Endodermal cell (in vitro differentiated cells): ENCODE results near the gene CFAP65. TPM values are rescaled to one million over a fixed set of nuclear protein-coding genes. Genes with fewer than 3 reads are reported as not detected.

Source experiments
- DNase-seq: peaks from one replicate; pipeline ENCODE4 v3.0.0-alpha.2; 2017
- H3K27ac ChIP-seq: 2 replicates; pipeline ENCODE4 v1.5.1; 2013; ENCODE audit warnings: mild to moderate bottlenecking, low read depth, low read length, moderate library complexity
- H3K27me3 ChIP-seq: 2 replicates; pipeline ENCODE4 v1.6.1; 2013; ENCODE audit warnings: mild to moderate bottlenecking, low read length, moderate library complexity; ENCODE audit not compliant: insufficient read depth, control insufficient read depth, poor library complexity, severe bottlenecking
- H3K36me3 ChIP-seq: 2 replicates; pipeline ENCODE4 v1.7.0; 2013; ENCODE audit warnings: mild to moderate bottlenecking, low read length, moderate library complexity; ENCODE audit not compliant: control insufficient read depth, insufficient read depth
- H3K4me1 ChIP-seq: one replicate; pipeline ENCODE4 v1.7.0; 2013; ENCODE audit warnings: low read length; ENCODE audit not compliant: control insufficient read depth, insufficient read depth
- H3K4me3 ChIP-seq: 2 replicates; pipeline ENCODE4 v1.5.1; 2013; ENCODE audit warnings: mild to moderate bottlenecking, low read length, moderate library complexity
- H3K9ac ChIP-seq: 2 replicates; pipeline ENCODE4 v1.6.1; 2013; ENCODE audit warnings: mild to moderate bottlenecking, low read length, moderate library complexity; ENCODE audit not compliant: poor library complexity, severe bottlenecking; ENCODE audit errors: extremely low read depth
- H3K9me3 ChIP-seq: 2 replicates; pipeline ENCODE4 v1.6.1; 2013; ENCODE audit warnings: mild to moderate bottlenecking, low read length, moderate library complexity; ENCODE audit not compliant: control insufficient read depth
- H3K27ac Mint-ChIP-seq: 2 replicates; pipeline ENCODE4 v1.8.0; 2020; ENCODE audit warnings: mixed read lengths
- H3K27me3 Mint-ChIP-seq: 2 replicates; pipeline ENCODE4 v1.8.0; 2021; ENCODE audit warnings: mild to moderate bottlenecking, mixed read lengths; ENCODE audit not compliant: insufficient read depth
- H3K36me3 Mint-ChIP-seq: 2 replicates; pipeline ENCODE4 v1.8.0; 2020; ENCODE audit warnings: low read depth, mixed read lengths
- H3K4me1 Mint-ChIP-seq: 2 replicates; pipeline ENCODE4 v1.8.0; 2020; ENCODE audit warnings: mixed read lengths
- H3K4me3 Mint-ChIP-seq: 2 replicates; pipeline ENCODE4 v1.8.0; 2020; ENCODE audit warnings: mild to moderate bottlenecking, moderate library complexity, mixed read lengths
- H3K9me3 Mint-ChIP-seq: 2 replicates; pipeline ENCODE4 v1.8.0; 2020; ENCODE audit warnings: mild to moderate bottlenecking, mixed read lengths
- WGBS, 2 experiments: methylation state at CpG; one replicate each; pipeline versions ENCODE4 v1.1.5 to v1.1.7; 2013; ENCODE audit warnings: missing lambda C conversion rate in 2 of 2, mixed read lengths in 1 of 2; ENCODE audit not compliant: insufficient coverage in 1 of 2, insufficient read length in 1 of 2; 5-methylcytosine and 5-hydroxymethylcytosine counted together
- total RNA-seq, 2 donors: library from RNA; stranded (reverse); fragmentation: NEBNext Ultra II Directional in 1 of 2; extraction: Animal tissue kit (Norgen Biotek cat#: 25700) in 1 of 2; gene quantifications; 2 replicates in 1 of 2; 3 replicates in 1 of 2; pipeline ENCODE4 v1.2.1, GENCODE V29; 2021
- TF ChIP-seq, protein P1 (sequence below): fragments of 200-600 bp; sonication (generic); conservative IDR thresholded peaks from 2 replicates; pipeline ENCODE4 v1.5.0; 2021; ENCODE audit warnings: antibody characterized with exemption, mild to moderate bottlenecking

The CFAP65 gene
- total RNA-seq, 2 donors from 2014 or later: 0.84 to 1.5 TPM

DNA sequence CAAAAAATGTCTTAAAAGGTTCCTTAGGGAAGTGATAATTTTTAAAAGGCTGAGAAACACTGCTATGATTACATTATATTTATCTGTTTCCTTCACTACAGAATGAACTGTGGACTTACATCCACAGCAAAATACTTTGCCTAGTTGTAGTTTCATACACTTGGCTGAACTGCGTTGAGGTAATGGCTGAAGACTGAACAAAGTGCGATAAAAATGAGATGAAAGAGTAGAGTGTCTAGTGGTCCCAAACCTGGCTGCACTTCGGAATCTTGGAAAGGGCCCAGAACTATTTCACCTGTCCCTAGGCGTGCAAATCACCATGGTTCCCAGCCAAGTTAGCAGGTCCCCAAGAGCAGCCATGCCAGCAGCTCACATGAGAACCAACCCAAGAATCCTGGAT, 37.6 kb upstream of the CFAP65 start:
- TF ChIP-seq, protein P1, sequence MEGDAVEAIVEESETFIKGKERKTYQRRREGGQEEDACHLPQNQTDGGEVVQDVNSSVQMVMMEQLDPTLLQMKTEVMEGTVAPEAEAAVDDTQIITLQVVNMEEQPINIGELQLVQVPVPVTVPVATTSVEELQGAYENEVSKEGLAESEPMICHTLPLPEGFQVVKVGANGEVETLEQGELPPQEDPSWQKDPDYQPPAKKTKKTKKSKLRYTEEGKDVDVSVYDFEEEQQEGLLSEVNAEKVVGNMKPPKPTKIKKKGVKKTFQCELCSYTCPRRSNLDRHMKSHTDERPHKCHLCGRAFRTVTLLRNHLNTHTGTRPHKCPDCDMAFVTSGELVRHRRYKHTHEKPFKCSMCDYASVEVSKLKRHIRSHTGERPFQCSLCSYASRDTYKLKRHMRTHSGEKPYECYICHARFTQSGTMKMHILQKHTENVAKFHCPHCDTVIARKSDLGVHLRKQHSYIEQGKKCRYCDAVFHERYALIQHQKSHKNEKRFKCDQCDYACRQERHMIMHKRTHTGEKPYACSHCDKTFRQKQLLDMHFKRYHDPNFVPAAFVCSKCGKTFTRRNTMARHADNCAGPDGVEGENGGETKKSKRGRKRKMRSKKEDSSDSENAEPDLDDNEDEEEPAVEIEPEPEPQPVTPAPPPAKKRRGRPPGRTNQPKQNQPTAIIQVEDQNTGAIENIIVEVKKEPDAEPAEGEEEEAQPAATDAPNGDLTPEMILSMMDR: no peak
- peaks cover 3% of the 10 kb centered on the region for H3K4me1 ChIP-seq
- Mint-ChIP-seq H3K36me3 (peaks cover 20% of the 10 kb centered on the region), H3K4me3 (no peak overlapping the region), H3K27me3 (no peaks in the 10 kb centered on the region), H3K27ac (no peak overlapping the region), H3K4me1 (peaks cover 34% of the 10 kb centered on the region), H3K9me3 (no peaks in the 10 kb centered on the region)
- no peaks in the 10 kb centered on the region for H3K9me3 ChIP-seq
- H3K27me3 ChIP-seq: no peaks in the 10 kb centered on the region
- no peak overlapping the region for H3K27ac ChIP-seq
- WGBS, 2 experiments: 94 to 98% methylated on average over 4 of the region's 4 CpGs
- no peak for DNase-seq
- H3K9ac ChIP-seq: no peak overlapping the region
- H3K4me3 ChIP-seq: no peak overlapping the region
- H3K36me3 ChIP-seq: peaks cover 31% of the 10 kb centered on the region

GRCh38 chr2:219078126-219078525, 36.8 kb upstream of the CFAP65 start:
- no peak for DNase-seq
- Histone ChIP-seq H3K4me3 (no peak overlapping the region), H3K36me3 (peaks cover 31% of the 10 kb centered on the region), H3K4me1 (peaks cover 3% of the 10 kb centered on the region), H3K9me3 (no peaks in the 10 kb centered on the region), H3K27me3 (no peaks in the 10 kb centered on the region), H3K27ac (no peak overlapping the region), H3K9ac (no peak overlapping the region)
- 77 to 83% methylated on average over 3 of the region's 3 CpGs for WGBS, 2 experiments
- TF ChIP-seq, protein P1: peak; percentile 60
- no peaks in the 10 kb centered on the region for H3K27me3 Mint-ChIP-seq
- H3K4me3 Mint-ChIP-seq: no peak overlapping the region
- peaks cover 20% of the 10 kb centered on the region for H3K36me3 Mint-ChIP-seq
- H3K27ac Mint-ChIP-seq: no peak overlapping the region
- H3K4me1 Mint-ChIP-seq: peaks cover 36% of the 10 kb centered on the region
- no peaks in the 10 kb centered on the region for H3K9me3 Mint-ChIP-seq

DNA sequence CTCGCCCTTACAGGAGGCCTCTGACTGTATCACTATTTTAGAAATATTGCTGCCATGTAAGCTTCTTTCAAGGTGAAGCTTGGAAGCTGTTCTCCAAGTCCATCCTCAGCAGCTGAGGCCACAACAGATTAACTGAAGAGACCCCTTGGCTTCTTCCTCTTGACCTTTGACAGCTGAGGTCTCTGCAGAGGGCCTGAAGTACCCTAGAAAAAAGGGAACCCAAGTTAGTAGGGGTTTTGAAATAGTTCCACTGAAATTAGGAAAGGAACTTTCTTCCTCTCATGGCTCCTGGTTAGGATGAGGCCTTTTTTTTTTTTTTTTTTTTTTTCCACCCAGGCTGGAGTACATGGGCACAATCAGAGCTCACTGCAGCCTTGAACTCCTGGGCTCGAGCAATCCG, 34.9 kb upstream of the CFAP65 start:
- H3K36me3 Mint-ChIP-seq: peaks cover 20% of the 10 kb centered on the region
- H3K4me1 Mint-ChIP-seq: peaks cover 38% of the 10 kb centered on the region
- H3K9me3 ChIP-seq: no peaks in the 10 kb centered on the region
- TF ChIP-seq, protein P1: no peak
- no peak overlapping the region for H3K27ac ChIP-seq
- WGBS, 2 experiments: 85 to 92% methylated on average over 3 of the region's 3 CpGs
- H3K4me3 ChIP-seq: no peak overlapping the region
- no peak overlapping the region for H3K4me3 Mint-ChIP-seq
- no peaks in the 10 kb centered on the region for H3K27me3 Mint-ChIP-seq
- H3K27me3 ChIP-seq: no peaks in the 10 kb centered on the region
- no peak overlapping the region for H3K9ac ChIP-seq
- DNase-seq: no peak
- no peaks in the 10 kb centered on the region for H3K9me3 Mint-ChIP-seq
- H3K4me1 ChIP-seq: peaks cover 6% of the 10 kb centered on the region
- H3K36me3 ChIP-seq: peaks cover 31% of the 10 kb centered on the region
- H3K27ac Mint-ChIP-seq: no peak overlapping the region
